Large intestine (tissue), 12 donors: Measurements from ENCODE around the gene CD248. TPM values are rescaled to one million over a fixed set of nuclear protein-coding genes. Genes with fewer than 3 reads are reported as not detected.
A peak's percentile ranks its signal among the peaks of the same experiment; 100 is the strongest.

Source experiments
- DNase-seq, 2 donors: peaks; one replicate each; pipeline versions ENCODE4 v3.0.0 to v3.0.0-alpha.2; 2013
- H3K27ac ChIP-seq: one replicate; pipeline ENCODE4 v1.5.1; 2013; ENCODE audit warnings: low read length
- H3K27me3 ChIP-seq: 2 replicates; pipeline ENCODE4 v1.6.1; 2013; ENCODE audit warnings: low read length; ENCODE audit not compliant: control insufficient read depth, insufficient read depth
- H3K36me3 ChIP-seq: 2 replicates; pipeline ENCODE4 v1.6.1; 2013; ENCODE audit warnings: low read length; ENCODE audit not compliant: control insufficient read depth, insufficient read depth
- H3K4me1 ChIP-seq: one replicate; pipeline ENCODE4 v1.6.1; 2013; ENCODE audit warnings: low read length; ENCODE audit not compliant: control insufficient read depth, insufficient read depth
- H3K4me3 ChIP-seq: one replicate; pipeline ENCODE4 v1.5.1; 2013; ENCODE audit warnings: low read length
- H3K9me3 ChIP-seq: one replicate; pipeline ENCODE4 v1.6.1; 2013; ENCODE audit warnings: mild to moderate bottlenecking, low read depth, low read length, moderate library complexity; ENCODE audit not compliant: control insufficient read depth
- WGBS: methylation state at CpG from one replicate; pipeline ENCODE4 v1.1.5; 2013; ENCODE audit warnings: low lambda C conversion rate; ENCODE audit not compliant: insufficient coverage; 5-methylcytosine and 5-hydroxymethylcytosine counted together
- long read RNA-seq, 11 donors: transcript quantifications; one replicate each; lab custom pipeline, GENCODE V29; 2026
- polyA plus RNA-seq: library from polyadenylated mRNA; unstranded; fragments of 120-200 nt; gene quantifications from one replicate; pipeline ENCODE4 v1.2.1, GENCODE V29; 2013

The CD248 gene, protein sequence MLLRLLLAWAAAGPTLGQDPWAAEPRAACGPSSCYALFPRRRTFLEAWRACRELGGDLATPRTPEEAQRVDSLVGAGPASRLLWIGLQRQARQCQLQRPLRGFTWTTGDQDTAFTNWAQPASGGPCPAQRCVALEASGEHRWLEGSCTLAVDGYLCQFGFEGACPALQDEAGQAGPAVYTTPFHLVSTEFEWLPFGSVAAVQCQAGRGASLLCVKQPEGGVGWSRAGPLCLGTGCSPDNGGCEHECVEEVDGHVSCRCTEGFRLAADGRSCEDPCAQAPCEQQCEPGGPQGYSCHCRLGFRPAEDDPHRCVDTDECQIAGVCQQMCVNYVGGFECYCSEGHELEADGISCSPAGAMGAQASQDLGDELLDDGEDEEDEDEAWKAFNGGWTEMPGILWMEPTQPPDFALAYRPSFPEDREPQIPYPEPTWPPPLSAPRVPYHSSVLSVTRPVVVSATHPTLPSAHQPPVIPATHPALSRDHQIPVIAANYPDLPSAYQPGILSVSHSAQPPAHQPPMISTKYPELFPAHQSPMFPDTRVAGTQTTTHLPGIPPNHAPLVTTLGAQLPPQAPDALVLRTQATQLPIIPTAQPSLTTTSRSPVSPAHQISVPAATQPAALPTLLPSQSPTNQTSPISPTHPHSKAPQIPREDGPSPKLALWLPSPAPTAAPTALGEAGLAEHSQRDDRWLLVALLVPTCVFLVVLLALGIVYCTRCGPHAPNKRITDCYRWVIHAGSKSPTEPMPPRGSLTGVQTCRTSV
- 24.6 TPM for polyA plus RNA-seq
- long read RNA-seq, donor 1, transcript CD248-201 (1 exons, 2,558 nt): major isoform, 22 of 22 reads
- long read RNA-seq, donor 1, partial matches to known transcripts: 0 of 22 reads
- long read RNA-seq, donor 1, other reads (novel, unspliced or antisense): 0 of 22 reads
- long read RNA-seq, donor 2, transcript CD248-201 (1 exons, 2,558 nt): major isoform, 43 of 43 reads
- long read RNA-seq, donor 2, partial matches to known transcripts: 0 of 43 reads
- long read RNA-seq, donor 2, other reads (novel, unspliced or antisense): 0 of 43 reads
- long read RNA-seq, donor 3: 0 reads
- long read RNA-seq, donor 4, partial matches to known transcripts: 0 of 1 reads
- long read RNA-seq, donor 4, other reads (novel, unspliced or antisense): 0 of 1 reads
- long read RNA-seq, donor 5, transcript CD248-201 (1 exons, 2,558 nt): major isoform, 34 of 34 reads
- long read RNA-seq, donor 5, partial matches to known transcripts: 0 of 34 reads
- long read RNA-seq, donor 5, other reads (novel, unspliced or antisense): 0 of 34 reads
- long read RNA-seq, donor 6, transcript CD248-201 (1 exons, 2,558 nt): major isoform, 36 of 36 reads
- long read RNA-seq, donor 6, partial matches to known transcripts: 0 of 36 reads
- long read RNA-seq, donor 6, other reads (novel, unspliced or antisense): 0 of 36 reads
- long read RNA-seq, donor 7, transcript CD248-201 (1 exons, 2,558 nt): major isoform, 35 of 35 reads
- long read RNA-seq, donor 7, partial matches to known transcripts: 0 of 35 reads
- long read RNA-seq, donor 7, other reads (novel, unspliced or antisense): 0 of 35 reads
- long read RNA-seq, donor 8, transcript CD248-201 (1 exons, 2,558 nt): major isoform, 52 of 52 reads
- long read RNA-seq, donor 8, partial matches to known transcripts: 0 of 52 reads
- long read RNA-seq, donor 8, other reads (novel, unspliced or antisense): 0 of 52 reads
- long read RNA-seq, donor 9, transcript CD248-201 (1 exons, 2,558 nt): major isoform, 18 of 18 reads
- long read RNA-seq, donor 9, partial matches to known transcripts: 0 of 18 reads
- long read RNA-seq, donor 9, other reads (novel, unspliced or antisense): 0 of 18 reads
- long read RNA-seq, donor 10, transcript CD248-201 (1 exons, 2,558 nt): major isoform, 31 of 31 reads
- long read RNA-seq, donor 10, partial matches to known transcripts: 0 of 31 reads
- long read RNA-seq, donor 10, other reads (novel, unspliced or antisense): 0 of 31 reads
- long read RNA-seq, donor 11, transcript CD248-201 (1 exons, 2,558 nt): major isoform, 27 of 27 reads
- long read RNA-seq, donor 11, partial matches to known transcripts: 0 of 27 reads
- long read RNA-seq, donor 11, other reads (novel, unspliced or antisense): 0 of 27 reads

DNA sequence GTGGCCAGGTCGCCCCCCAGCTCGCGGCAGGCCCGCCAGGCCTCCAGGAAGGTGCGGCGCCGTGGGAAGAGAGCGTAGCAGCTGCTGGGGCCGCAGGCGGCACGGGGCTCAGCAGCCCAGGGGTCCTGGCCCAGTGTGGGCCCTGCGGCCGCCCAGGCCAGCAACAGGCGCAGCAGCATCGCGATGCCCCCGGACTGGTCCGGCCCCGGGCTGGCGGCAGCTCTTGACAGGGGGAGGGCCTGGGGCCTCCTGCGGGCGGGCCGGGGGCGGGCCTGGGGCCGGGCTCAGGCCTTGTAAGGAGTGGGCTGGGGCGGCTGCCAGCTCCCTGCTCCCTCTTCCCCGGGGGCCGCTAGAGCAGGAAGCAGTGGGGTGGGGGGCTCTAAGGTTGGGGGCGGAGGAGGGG, at the start of gene CD248:
Gene CD248 (minus strand): TSS at position 196 of the 403 bp plus-strand sequence. CDS start 17 bp downstream, at position 179.
- Histone ChIP-seq H3K4me3 (peak within 1 kb of the TSS; percentile 59), H3K4me1 (peaks cover 34% of the 10 kb centered on the region), H3K36me3 (no peaks in the 10 kb centered on the region), H3K27ac (peak within 1 kb of the TSS; percentile 79), H3K27me3 (no peaks in the 10 kb centered on the region), H3K9me3 (peaks cover 5% of the 10 kb centered on the region)
- no CpG with 5 or more reads among the region's 29 CpGs for WGBS
- peak in 1 of 2 donors; percentile 63 for DNase-seq

DNA sequence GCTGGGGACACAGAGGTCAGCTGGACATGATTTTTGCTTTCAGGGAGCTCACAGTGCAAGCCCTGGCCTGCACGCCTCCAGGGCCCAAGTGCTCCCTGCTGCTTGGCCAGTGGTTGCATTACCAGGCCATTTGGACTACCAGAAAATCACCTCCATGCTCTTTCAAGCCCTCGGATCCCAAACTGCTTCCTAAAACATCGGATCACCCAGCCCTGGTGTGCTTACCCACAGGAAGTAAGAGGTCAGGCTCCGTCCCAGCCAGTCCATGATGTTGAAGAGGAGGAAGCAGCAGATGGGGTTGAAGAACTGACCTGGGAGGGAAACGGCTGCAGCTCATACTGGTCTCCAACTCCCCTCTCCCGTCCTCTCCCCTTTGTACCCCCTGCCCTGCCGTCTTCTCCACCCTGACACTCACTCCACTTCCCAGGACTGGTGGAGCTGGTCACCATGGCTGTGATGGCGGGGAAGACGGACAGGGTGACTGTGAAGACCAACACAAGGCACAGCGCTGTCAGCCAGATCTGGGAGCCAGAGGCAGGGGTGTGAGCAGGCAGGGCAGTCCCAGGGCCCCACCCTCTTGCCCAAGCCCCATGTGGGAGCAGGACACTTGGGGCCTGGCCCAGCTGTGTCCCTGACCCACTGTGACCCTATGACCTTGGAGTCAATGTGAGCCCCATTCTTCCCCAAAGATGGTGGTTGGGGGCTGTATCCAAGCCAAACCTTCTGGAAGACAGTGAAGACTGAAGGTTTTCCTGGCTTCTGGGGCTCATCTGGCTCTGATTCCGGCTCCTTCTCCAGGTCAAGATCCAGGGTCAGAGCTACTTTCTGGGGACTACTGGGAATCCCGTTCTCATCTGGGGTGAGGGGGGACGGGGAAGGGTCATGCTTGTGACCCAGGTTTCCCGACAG, 49.1 kb upstream of the CD248 start:
- no peak overlapping the region for H3K4me3 ChIP-seq
- H3K4me1 ChIP-seq: peaks cover 9% of the 10 kb centered on the region
- no peak overlapping the region for H3K27ac ChIP-seq
- DNase-seq: no peak
- 80% methylated on average over 1 of the region's 14 CpGs for WGBS
- peaks cover 2% of the 10 kb centered on the region for H3K27me3 ChIP-seq
- peaks cover 2% of the 10 kb centered on the region for H3K9me3 ChIP-seq
- peaks cover 39% of the 10 kb centered on the region for H3K36me3 ChIP-seq

DNA sequence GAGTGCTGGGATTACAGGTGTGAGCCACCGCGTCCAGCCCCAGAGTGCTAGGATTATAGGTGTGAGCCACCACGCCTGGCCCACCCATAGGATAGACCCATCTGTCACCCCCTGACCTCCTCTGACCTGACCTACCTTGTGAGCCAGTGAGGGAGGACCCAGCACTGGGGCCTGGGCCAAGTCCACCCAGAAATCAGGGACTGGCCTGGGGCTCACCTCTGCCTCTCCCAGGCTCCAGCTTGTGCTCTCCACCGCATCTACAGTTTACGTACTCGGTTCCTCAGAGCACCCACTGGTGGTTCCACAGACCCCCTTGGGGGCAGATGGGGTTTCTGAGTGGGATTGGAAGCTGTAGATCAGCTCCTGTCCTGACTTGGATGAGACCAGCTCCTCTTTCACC, 48.3 kb upstream of the CD248 start:
- Histone ChIP-seq H3K27me3 (no peaks in the 10 kb centered on the region), H3K36me3 (peaks cover 43% of the 10 kb centered on the region), H3K4me3 (no peak overlapping the region), H3K9me3 (peaks cover 2% of the 10 kb centered on the region), H3K4me1 (peaks cover 6% of the 10 kb centered on the region), H3K27ac (no peak overlapping the region)
- DNase-seq: no peak
- no CpG with 5 or more reads among the region's 6 CpGs for WGBS

DNA sequence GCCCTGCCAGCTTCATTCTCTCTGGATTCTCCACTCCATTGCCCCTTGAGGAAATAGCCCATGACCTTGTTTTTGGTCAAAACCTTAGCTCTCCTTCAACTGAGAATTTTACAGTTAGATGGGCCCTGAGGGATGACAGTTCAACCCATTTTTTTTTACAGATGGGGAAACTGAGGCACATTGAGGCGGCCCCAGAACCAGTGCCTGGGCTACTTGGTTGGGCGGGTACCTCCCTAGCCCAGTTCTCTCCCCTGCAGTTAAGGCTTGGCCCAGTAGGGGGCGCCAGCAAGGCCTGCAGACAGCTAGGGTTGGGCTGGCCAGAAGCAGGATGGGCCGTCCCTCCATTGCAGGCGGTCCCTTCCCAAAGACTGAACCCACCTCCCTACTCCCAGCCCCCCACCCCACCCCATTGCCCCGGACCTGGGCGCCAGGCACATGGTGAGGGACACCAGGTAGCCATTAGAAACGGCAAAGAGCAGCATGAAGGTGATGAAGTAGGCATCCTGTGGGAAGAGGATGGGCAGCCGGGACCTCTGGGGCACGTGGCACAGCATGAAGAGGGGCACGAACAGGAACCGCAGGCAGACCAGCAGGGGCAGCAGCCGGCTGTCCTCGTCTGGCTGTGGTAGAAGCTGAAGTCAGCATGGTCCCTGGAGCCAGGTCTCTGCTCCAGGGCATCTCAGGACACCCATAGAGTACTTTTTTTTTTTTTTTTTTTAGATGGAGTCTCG, 47.1 kb upstream of the CD248 start:
- DNase-seq: no peak

DNA sequence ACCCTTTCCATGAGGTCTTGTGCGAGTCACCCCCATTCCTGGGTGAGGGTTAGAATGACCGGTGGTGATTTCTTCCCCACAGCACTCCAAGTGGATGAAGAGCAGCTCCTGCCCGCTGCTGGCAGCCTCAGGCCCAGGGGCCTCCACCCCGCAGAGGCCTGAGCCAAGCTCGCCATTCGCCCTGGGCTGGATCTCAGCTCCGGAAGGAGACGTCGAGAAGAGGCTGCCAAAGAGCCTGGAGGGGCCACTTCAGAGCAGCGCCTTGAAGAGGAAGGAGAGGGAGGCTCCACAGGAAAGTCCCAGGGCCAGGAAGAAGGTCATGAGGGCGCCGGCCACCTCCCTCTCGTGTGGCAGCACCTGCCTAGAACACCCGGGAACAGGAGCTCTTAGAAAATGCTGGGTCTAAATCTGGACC, 46.4 kb upstream of the CD248 start:
- Histone ChIP-seq H3K27ac (no peak overlapping the region), H3K4me1 (no peaks in the 10 kb centered on the region), H3K9me3 (peaks cover 2% of the 10 kb centered on the region), H3K36me3 (peaks cover 46% of the 10 kb centered on the region), H3K27me3 (no peaks in the 10 kb centered on the region), H3K4me3 (no peak overlapping the region)
- no CpG with 5 or more reads among the region's 14 CpGs for WGBS
- DNase-seq: no peak

More for the DNA sequence above, 47.1 kb upstream of the CD248 start:
- Histone ChIP-seq H3K27ac (no peak overlapping the region), H3K27me3 (no peaks in the 10 kb centered on the region), H3K4me3 (no peak overlapping the region), H3K36me3 (peaks cover 49% of the 10 kb centered on the region), H3K9me3 (peaks cover 2% of the 10 kb centered on the region), H3K4me1 (no peaks in the 10 kb centered on the region)
- WGBS: no CpG with 5 or more reads among the region's 15 CpGs

GRCh38 chr11:66362481-66363147, 45.8 kb upstream of the CD248 start:
- H3K36me3 ChIP-seq: peaks cover 49% of the 10 kb centered on the region
- DNase-seq: no peak
- no peaks in the 10 kb centered on the region for H3K27me3 ChIP-seq
- no peak overlapping the region for H3K4me3 ChIP-seq
- WGBS: 100% methylated on average over 2 of the region's 9 CpGs
- no peaks in the 10 kb centered on the region for H3K4me1 ChIP-seq
- no peak overlapping the region for H3K27ac ChIP-seq
- peaks cover 2% of the 10 kb centered on the region for H3K9me3 ChIP-seq

GRCh38 chr11:66361502-66361941, 44.7 kb upstream of the CD248 start:
- no peak overlapping the region for H3K27ac ChIP-seq
- peaks cover 47% of the 10 kb centered on the region for H3K36me3 ChIP-seq
- no peaks in the 10 kb centered on the region for H3K4me1 ChIP-seq
- peaks cover 2% of the 10 kb centered on the region for H3K9me3 ChIP-seq
- H3K27me3 ChIP-seq: no peaks in the 10 kb centered on the region
- no peak overlapping the region for H3K4me3 ChIP-seq
- no peak for DNase-seq
- WGBS: no CpG with 5 or more reads among the region's 6 CpGs
